Measurements from ENCODE around the gene BIRC6.
A peak's percentile ranks its signal among the peaks of the same experiment; 100 is the strongest.
"Not testable (repeated sequence)": the region's sequence is repeated elsewhere in the genome, so short reads cannot be mapped to it uniquely, and the experiment has no call there.

The BIRC6 gene, protein sequence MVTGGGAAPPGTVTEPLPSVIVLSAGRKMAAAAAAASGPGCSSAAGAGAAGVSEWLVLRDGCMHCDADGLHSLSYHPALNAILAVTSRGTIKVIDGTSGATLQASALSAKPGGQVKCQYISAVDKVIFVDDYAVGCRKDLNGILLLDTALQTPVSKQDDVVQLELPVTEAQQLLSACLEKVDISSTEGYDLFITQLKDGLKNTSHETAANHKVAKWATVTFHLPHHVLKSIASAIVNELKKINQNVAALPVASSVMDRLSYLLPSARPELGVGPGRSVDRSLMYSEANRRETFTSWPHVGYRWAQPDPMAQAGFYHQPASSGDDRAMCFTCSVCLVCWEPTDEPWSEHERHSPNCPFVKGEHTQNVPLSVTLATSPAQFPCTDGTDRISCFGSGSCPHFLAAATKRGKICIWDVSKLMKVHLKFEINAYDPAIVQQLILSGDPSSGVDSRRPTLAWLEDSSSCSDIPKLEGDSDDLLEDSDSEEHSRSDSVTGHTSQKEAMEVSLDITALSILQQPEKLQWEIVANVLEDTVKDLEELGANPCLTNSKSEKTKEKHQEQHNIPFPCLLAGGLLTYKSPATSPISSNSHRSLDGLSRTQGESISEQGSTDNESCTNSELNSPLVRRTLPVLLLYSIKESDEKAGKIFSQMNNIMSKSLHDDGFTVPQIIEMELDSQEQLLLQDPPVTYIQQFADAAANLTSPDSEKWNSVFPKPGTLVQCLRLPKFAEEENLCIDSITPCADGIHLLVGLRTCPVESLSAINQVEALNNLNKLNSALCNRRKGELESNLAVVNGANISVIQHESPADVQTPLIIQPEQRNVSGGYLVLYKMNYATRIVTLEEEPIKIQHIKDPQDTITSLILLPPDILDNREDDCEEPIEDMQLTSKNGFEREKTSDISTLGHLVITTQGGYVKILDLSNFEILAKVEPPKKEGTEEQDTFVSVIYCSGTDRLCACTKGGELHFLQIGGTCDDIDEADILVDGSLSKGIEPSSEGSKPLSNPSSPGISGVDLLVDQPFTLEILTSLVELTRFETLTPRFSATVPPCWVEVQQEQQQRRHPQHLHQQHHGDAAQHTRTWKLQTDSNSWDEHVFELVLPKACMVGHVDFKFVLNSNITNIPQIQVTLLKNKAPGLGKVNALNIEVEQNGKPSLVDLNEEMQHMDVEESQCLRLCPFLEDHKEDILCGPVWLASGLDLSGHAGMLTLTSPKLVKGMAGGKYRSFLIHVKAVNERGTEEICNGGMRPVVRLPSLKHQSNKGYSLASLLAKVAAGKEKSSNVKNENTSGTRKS (N-terminal part only)

DNA sequence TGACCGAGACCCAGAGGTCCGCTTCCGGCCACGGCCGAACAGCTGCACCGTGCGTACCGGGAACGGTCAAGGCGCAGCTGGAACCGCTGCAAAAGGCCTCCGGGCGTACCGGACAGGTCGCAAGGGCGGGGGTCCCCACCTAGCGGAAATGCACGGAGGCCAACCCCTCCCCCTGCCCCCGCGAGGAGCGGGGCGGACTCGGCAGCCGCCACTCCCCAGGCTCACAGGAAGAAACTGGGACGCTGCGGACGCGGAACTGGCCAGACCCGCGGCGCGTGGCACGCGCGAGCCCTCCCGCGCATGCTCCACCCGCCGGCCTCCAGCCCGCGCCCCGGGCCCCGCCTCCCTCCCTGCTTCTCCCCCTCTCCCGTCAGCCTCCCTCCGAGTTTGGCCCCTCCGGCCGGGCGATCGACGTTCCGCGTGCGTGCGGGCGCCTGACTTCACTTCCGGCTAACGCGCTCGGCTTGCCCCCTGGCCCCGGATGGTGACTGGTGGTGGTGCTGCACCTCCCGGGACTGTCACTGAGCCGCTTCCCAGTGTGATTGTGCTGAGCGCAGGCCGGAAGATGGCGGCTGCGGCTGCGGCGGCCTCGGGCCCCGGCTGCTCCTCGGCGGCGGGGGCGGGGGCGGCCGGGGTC lies at the start of gene BIRC6:
BIRC6 (plus strand) TSS at position 343 of the 637 bp plus-strand sequence; CDS start at position 482, 139 bp downstream.
- H3K9me3 ChIP-seq, result no peaks in the 10 kb centered on the region
- H3K4me3 ChIP-seq, result peak within 1 kb of the TSS; percentile 96
- peaks cover 15% of the 10 kb centered on the region for H3K4me1 ChIP-seq
- H3K36me3 ChIP-seq (replicated peaks), result peaks cover 13% of the 10 kb centered on the region
- peak; percentile 91 to 99 for DNase-seq (ENCODE audit: low spot score in 2 of 2)
- in situ Hi-C loops (cut with MboI; ENCODE audit: low sequenced_read_pairs), result no loop called here
- H3K27me3 ChIP-seq (ENCODE audit: low read depth), result no peaks in the 10 kb centered on the region

DNA sequence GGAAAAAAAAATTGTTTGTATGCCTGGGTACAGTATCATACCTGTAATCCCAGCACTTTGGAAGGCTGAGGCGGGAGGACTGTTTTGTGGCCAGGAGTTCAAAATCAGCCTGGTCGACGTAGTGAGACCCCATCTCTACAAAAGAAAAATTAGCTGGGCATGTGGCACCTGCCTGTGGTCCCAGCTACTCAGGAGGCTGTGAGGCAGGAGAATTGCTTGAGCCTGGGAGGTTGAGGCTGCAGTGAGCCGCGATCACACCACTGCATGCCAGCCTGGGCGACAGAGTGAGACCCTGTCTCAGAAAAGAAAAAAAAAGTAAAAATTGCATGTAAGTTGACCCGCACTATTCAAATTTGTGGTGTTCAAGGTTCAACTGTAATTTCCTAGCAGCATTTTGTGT lies 46.2 kb upstream of the BIRC6 start:
- H3K9me3 ChIP-seq, result no peaks in the 10 kb centered on the region
- DNase-seq (ENCODE audit: low spot score in 2 of 2), result no peak
- in situ Hi-C loops (cut with MboI; ENCODE audit: low sequenced_read_pairs), result no loop called here

DNA sequence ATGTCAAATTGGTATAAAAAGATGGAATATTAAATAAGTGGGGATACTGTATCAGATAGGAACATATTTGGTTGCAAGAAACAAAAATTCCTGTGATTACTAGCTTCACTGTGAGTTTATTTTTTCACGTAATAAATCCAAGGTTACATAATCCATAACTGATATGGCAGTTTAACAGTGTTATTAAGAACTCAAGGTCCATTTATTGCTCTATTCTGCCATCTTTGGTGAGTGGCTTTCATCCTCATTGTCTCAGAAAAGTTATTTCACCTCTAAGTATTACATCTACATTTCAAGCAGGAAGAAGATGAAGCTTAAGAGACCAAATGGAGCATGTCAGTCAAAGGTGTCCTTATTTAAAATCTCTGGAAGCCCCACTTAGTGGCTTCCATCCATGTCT lies 41.9 kb upstream of the BIRC6 start:
- Histone ChIP-seq H3K4me1 (no peaks in the 10 kb centered on the region; the same call in 1 of the 2 replicates), H3K36me3 (replicated peaks) (no peaks in the 10 kb centered on the region), H3K4me3 (no peak overlapping the region), H3K27me3 (ENCODE audit: low read depth) (no peaks in the 10 kb centered on the region), H3K9me3 (no peaks in the 10 kb centered on the region)
- in situ Hi-C loops (cut with MboI; ENCODE audit: low sequenced_read_pairs), result no loop called here
- no peak for DNase-seq (ENCODE audit: low spot score in 2 of 2)

More for the DNA sequence above, 46.2 kb upstream of the BIRC6 start:
- Histone ChIP-seq H3K36me3 (replicated peaks) (no peaks in the 10 kb centered on the region; the same call in 1 of the 2 replicates), H3K27me3 (ENCODE audit: low read depth) (no peaks in the 10 kb centered on the region), H3K4me1 (no peaks in the 10 kb centered on the region; the same call in 1 of the 2 replicates), H3K4me3 (no peak overlapping the region)

DNA sequence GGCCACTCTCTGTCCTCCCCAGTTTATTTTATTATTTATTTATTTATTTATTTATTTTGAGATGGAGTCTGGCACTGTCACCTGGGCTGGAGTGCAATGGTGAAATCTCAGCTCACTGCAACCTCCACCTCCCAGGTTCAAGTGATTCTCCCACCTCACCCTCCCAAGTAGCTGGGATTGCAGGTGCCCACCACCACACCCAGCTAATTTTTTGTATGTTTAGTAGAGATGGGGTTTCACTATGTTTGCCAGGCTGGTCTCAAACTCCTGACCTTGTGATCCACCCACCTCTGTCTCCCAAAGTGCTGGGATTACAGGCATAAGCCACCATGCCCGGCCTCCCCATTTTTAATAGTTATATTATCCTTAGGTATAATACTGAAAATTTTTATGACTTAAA lies 28.1 kb upstream of the BIRC6 start:
- H3K27me3 ChIP-seq (ENCODE audit: low read depth); H3K9me3 ChIP-seq; in situ Hi-C loops (cut with MboI; ENCODE audit: low sequenced_read_pairs); H3K4me3 ChIP-seq; DNase-seq (ENCODE audit: low spot score in 2 of 2); H3K36me3 ChIP-seq (replicated peaks); H3K4me1 ChIP-seq: not testable (repeated sequence)

DNA sequence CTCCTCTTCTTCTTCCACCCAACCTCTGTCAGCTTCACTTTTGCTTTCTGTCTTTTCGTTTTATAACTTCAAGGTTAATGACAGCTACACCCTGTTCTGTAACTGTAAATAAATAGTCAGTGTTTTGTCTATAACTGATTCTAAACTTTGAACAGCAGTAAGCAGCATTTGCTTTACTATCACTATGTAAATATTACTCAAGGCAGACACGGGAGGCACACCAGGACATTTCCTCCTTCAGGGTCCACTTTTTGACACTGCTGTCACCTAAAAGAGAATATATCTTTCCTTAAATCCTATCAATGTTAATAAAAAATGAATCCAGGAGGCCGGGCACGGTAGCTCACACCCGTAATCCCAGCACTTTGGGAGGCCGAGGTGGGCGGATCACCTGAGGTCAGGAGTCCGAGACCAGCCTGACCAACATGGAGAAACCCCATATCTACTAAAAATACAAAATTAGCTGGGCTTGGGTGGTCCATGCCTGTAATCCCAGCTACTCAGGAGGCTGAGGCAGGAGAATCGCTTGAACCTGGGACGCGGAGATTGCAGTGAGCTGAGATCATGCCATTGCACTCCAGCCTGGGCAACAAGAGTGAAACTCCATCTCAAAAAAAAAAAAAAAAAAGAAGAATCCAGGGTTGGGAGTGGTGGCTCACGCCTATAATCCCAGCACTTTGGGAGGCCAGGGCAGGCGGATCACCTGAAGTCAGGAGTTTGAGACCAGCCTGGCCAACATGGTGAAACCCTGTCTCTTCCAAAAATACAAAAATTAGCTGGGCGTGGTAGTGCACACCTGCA lies 27.4 kb upstream of the BIRC6 start:
- H3K36me3 ChIP-seq (replicated peaks); DNase-seq (ENCODE audit: low spot score in 2 of 2); in situ Hi-C loops (cut with MboI; ENCODE audit: low sequenced_read_pairs); H3K4me1 ChIP-seq; H3K9me3 ChIP-seq; H3K4me3 ChIP-seq; H3K27me3 ChIP-seq (ENCODE audit: low read depth): not testable (repeated sequence)

DNA sequence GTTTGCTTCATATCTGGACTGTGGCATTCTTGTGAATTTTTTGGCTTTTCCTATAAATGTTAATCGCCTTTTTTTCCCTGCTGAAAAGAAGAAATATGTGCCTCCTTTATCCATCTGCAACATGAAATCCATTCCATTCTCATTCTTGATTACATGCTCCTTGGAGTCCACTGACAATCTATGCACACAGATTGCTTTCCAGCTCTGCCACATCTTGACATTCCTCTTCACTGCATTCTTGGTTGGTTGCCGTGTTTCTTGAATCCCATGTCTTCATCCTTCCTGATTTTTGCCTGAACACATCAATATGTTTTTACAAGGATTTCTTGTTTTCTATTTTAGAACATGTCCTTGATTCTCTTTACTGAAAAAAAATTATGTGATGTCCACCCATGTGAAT lies 26.7 kb upstream of the BIRC6 start:
- Histone ChIP-seq H3K9me3 (no peaks in the 10 kb centered on the region), H3K4me3 (no peak overlapping the region), H3K27me3 (ENCODE audit: low read depth) (no peaks in the 10 kb centered on the region), H3K4me1 (no peaks in the 10 kb centered on the region), H3K36me3 (replicated peaks) (no peaks in the 10 kb centered on the region)
- no peak for DNase-seq (ENCODE audit: low spot score in 2 of 2)
- in situ Hi-C loops (cut with MboI; ENCODE audit: low sequenced_read_pairs), result no loop called here

DNA sequence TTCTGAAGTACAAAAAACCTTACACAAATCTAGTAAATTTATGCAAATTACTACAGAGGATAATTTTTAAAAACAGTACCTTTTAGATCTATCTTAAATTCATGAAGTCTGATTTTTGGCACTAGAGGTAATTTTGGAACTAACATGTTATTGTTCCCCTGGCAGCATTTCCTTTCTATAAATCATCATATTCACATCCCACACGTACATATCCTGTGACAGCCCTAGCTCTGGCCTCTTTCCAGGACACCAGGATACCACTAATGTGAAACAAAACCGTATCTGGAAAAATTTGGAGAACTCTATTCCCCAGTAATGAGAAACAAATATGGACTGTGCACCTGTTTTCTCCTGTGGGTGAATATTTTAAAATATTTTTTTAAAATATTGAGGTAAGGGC lies 14.0 kb upstream of the BIRC6 start:
- no peak overlapping the region for H3K4me3 ChIP-seq
- H3K27me3 ChIP-seq (ENCODE audit: low read depth), result no peaks in the 10 kb centered on the region
- H3K36me3 ChIP-seq (replicated peaks), result no peaks in the 10 kb centered on the region
- no peaks in the 10 kb centered on the region for H3K4me1 ChIP-seq
- in situ Hi-C loops (cut with MboI; ENCODE audit: low sequenced_read_pairs), result no loop called here
- no peaks in the 10 kb centered on the region for H3K9me3 ChIP-seq
- no peak for DNase-seq (ENCODE audit: low spot score in 2 of 2)

DNA sequence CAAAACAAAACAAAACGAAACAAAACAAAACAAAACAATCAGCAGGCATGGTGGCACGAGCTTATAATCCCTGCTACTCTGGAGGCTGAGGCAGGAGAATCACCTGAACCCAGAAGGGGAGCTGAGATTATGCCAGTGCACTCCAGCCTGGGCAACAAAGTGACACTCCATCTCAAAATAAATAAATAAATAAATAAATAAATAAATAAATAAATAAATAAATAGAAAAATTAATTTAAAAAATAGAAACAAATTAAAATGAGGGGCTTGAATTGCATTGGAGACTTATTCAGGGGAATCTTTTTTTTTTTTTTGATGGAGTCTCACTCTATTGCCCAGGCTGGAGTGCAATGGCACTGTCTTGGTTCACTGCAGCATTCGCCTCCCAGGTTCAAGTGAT lies 6.0 kb upstream of the BIRC6 start:
- H3K36me3 ChIP-seq (replicated peaks); H3K4me3 ChIP-seq; in situ Hi-C loops (cut with MboI; ENCODE audit: low sequenced_read_pairs); H3K4me1 ChIP-seq; H3K27me3 ChIP-seq (ENCODE audit: low read depth); DNase-seq (ENCODE audit: low spot score in 2 of 2); H3K9me3 ChIP-seq: not testable (repeated sequence)

DNA sequence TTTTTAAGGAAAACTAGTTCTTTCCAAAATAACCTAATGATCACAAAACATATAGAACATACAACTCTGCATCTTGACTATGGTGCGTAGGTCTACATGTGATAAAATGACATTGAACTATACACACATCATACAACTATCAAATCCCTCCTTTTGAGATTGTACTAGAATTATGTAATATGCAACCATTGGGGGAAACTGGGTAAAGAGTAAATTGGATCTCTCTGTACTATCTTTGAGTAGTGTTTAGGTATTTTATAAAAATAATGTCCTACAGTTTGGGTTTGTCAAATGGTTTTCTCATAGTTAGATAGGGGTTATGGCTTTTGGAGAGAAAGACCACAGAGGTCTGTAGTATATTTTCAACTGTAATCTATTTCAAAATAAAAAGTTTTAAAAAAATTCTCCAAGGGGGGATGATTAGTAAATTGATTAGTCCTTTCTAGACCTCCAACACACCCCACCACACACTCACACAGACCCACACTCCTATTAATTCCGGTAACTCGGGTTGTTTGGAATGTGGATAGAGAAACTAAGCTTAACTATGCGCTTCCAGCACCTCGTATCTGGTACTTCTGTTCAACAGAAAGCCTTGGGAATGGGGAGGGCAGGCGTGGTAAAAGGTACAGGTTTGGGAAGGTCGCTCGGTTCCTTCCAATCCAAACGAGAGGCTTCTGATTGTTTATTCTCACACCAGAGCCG lies 695 bp upstream of the BIRC6 start:
- no peaks in the 10 kb centered on the region for H3K27me3 ChIP-seq (ENCODE audit: low read depth)
- in situ Hi-C loops (cut with MboI; ENCODE audit: low sequenced_read_pairs), result no loop called here
- H3K4me3 ChIP-seq, result peak overlapping the region; percentile 96
- H3K4me1 ChIP-seq, result peaks cover 12% of the 10 kb centered on the region
- no peak for DNase-seq (ENCODE audit: low spot score in 2 of 2)
- peaks cover 7% of the 10 kb centered on the region for H3K36me3 ChIP-seq (replicated peaks)
- H3K9me3 ChIP-seq, result no peaks in the 10 kb centered on the region

DNA sequence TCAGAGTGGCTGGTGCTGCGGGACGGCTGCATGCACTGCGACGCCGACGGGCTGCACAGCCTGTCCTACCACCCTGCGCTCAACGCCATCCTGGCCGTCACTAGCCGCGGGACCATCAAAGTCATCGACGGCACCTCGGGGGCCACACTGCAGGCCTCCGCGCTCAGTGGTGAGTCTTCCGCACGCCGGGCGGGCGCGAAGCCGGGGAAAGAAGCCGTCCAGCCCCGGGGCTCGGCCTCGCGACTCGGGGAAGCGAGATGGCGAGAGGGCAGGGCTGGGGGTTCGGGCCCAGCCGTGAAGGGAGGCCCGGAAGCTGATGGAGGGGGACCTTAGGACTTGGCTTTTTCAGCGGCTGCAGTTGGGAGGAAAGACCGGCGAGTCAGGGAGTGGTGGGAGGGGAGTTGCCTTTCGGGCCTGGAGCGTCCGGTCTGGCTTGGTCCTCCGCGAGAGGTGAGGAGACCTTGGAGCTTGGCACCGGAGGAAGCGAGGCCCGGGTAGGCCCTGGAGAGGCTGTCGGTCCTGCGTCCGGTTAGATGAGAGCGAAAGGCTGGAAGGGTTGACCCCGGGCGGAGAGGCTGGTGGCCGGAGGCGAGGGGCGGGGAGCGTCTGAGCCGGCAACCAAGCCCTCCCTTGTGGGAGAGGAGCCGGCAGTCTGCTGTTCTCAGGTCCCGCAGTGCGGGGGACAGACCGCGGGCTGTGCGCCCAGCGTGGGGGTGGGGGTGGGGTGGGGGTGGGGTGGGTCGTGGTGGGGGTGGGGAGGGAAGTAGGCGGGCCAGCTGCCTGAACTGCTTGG lies 691 bp downstream of the BIRC6 start:
- DNase-seq (ENCODE audit: low spot score in 2 of 2), result peak in 1 of 2 experiments; percentile 47
- Histone ChIP-seq H3K9me3 (no peaks in the 10 kb centered on the region), H3K4me3 (peak overlapping the region; percentile 96), H3K36me3 (replicated peaks) (peaks cover 15% of the 10 kb centered on the region), H3K27me3 (ENCODE audit: low read depth) (no peaks in the 10 kb centered on the region), H3K4me1 (peaks cover 17% of the 10 kb centered on the region)
- in situ Hi-C loops (cut with MboI; ENCODE audit: low sequenced_read_pairs), result no loop called here

DNA sequence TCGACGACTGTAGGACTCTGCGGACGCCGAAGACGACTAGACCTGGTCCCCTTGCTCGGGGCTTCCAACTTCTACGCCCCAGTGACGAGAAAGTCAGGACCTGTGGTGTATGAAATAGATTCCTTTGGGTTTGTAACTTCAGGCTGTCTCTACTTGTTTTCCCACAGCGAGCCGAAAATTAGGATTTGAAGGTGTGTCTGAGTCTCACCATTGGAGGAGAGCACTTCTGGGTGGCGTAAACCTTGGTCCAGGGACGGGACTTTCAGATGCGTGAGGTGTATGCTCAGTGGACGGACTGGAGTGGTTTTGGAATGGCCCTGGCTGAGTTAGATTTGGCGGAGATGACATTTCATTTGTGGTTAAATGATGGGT lies 1.3 kb downstream of the BIRC6 start:
- no peaks in the 10 kb centered on the region for H3K27me3 ChIP-seq (ENCODE audit: low read depth)
- H3K9me3 ChIP-seq, result no peaks in the 10 kb centered on the region
- in situ Hi-C loops (cut with MboI; ENCODE audit: low sequenced_read_pairs), result no loop called here
- peak overlapping the region; percentile 96 for H3K4me3 ChIP-seq
- H3K4me1 ChIP-seq, result peaks cover 17% of the 10 kb centered on the region
- H3K36me3 ChIP-seq (replicated peaks), result peaks cover 15% of the 10 kb centered on the region
- DNase-seq (ENCODE audit: low spot score in 2 of 2), result peak in 1 of 2 experiments; percentile 38
